Activated T-cell treated with anti-CD3 and anti-CD28 coated beads for 1 hour (primary cell): ENCODE results near the gene SMURF1.

ENCODE experiments used
- DNase-seq: peaks from one replicate; pipeline ENCODE4 v3.0.0-alpha.2; 2020; ENCODE audit warnings: low read depth

Gene SMURF1

GRCh38 chr7:99005776-99006175, 138.1 kb downstream of the SMURF1 start:
- DNase-seq, result no peak

GRCh38 chr7:99004781-99005500, 139.0 kb downstream of the SMURF1 start:
- DNase-seq, result no peak

- DNase-seq, result no peak
These were observed 139.7 kb downstream of the SMURF1 start for GRCh38 chr7:99004216-99004615.

- DNase-seq, result no peak
These were observed 140.5 kb downstream of the SMURF1 start for GRCh38 chr7:99003419-99003818.

GRCh38 chr7:99002827-99003212, 141.1 kb downstream of the SMURF1 start:
- no peak for DNase-seq

GRCh38 chr7:99002148-99002826, 141.6 kb downstream of the SMURF1 start:
- no peak for DNase-seq

GRCh38 chr7:99001482-99002147, 142.3 kb downstream of the SMURF1 start:
- DNase-seq, result no peak

GRCh38 chr7:99000904-99001465, 142.9 kb downstream of the SMURF1 start:
- no peak for DNase-seq

GRCh38 chr7:99000196-99000903, 143.6 kb downstream of the SMURF1 start:
- no peak for DNase-seq

- DNase-seq, result no peak
These were observed 144.8 kb downstream of the SMURF1 start for GRCh38 chr7:98998821-98999725.

GRCh38 chr7:98997846-98998245, 146.1 kb downstream of the SMURF1 start:
- no peak for DNase-seq

- no peak for DNase-seq
These were observed 147.8 kb downstream of the SMURF1 start for GRCh38 chr7:98996150-98996552.

- DNase-seq, result no peak
These were observed 148.3 kb downstream of the SMURF1 start for GRCh38 chr7:98995523-98996149.

GRCh38 chr7:98995111-98995510, 148.8 kb downstream of the SMURF1 start:
- no peak for DNase-seq

GRCh38 chr7:98994046-98994944, 149.6 kb downstream of the SMURF1 start:
- DNase-seq, result no peak

GRCh38 chr7:98993024-98993897, 150.6 kb downstream of the SMURF1 start:
- no peak for DNase-seq

- no peak for DNase-seq
These were observed 151.8 kb downstream of the SMURF1 start for GRCh38 chr7:98992076-98992475.

- DNase-seq, result no peak
These were observed 152.8 kb downstream of the SMURF1 start for GRCh38 chr7:98991141-98991540.

- DNase-seq, result no peak
These were observed 153.6 kb downstream of the SMURF1 start for GRCh38 chr7:98990356-98990755.
